ENCODE data around the gene IRF1.

Gene IRF1

GRCh38 chr5:132468656-132469379, 21.8 kb downstream of the IRF1 start:
- no peak for DNase-seq (ENCODE audit: low read depth)
- H3K4me3 ChIP-seq (ENCODE audit: low read length) = no peak overlapping the region
- TF ChIP-seq CTCF (conservative IDR thresholded peaks at IDR 0.05; ENCODE audit: low read depth, low read length) = no peak

GRCh38 chr5:132467287-132467984, 23.1 kb downstream of the IRF1 start:
- no peak for DNase-seq (ENCODE audit: low read depth)
- H3K4me3 ChIP-seq (ENCODE audit: low read length) = no peak overlapping the region
- TF ChIP-seq CTCF (conservative IDR thresholded peaks at IDR 0.05; ENCODE audit: low read depth, low read length) = no peak

DNA sequence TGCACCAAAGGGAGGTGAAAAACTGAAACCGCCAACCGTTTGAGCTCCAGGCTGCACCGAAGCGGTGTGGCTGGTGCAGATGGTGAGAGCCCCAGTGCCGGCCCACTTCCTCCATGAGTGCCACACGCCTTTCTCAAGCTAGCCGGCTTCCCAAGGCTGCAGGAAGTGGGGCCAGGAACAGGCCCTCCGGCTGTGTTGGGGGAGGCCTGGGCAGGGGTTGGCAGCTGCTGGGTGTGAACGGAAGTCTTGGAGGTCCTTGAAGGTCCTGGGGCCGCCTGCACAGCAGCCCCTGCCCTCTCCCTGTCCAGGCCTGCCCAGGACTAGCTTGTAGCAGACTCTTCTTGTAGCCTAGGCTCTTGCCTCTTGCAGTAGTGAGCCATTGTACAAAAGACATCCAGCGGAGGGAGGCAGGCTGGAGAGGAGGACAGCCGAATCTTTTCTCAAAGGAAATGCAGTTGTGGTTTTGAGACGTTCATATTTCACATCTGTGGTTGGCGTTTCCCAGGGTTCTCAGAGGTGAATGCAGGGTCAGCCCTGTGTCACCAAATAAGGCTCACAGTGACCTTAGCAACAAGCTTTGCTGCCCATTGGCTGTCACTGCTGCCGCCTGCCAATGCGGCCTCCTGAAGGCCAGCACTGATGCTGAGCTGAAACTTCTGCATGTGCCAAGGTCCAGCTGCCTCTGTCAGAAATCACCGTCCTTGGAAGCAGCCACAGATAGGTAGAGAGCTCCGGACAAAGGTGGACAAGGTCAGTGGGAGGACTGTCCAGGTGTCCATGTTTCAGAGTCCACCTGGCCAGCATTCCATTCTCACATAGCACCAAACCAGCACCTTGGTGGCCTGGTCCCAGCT, 23.9 kb downstream of the IRF1 start:
- DNase-seq (ENCODE audit: low read depth) = no peak
- H3K4me3 ChIP-seq (ENCODE audit: low read length) = no peak overlapping the region
- no peak for TF ChIP-seq CTCF (conservative IDR thresholded peaks at IDR 0.05; ENCODE audit: low read depth, low read length)

GRCh38 chr5:132465059-132465707, 25.4 kb downstream of the IRF1 start:
- no peak overlapping the region for H3K4me3 ChIP-seq (ENCODE audit: low read length)
- no peak for DNase-seq (ENCODE audit: low read depth)
- TF ChIP-seq CTCF (conservative IDR thresholded peaks at IDR 0.05; ENCODE audit: low read depth, low read length) = no peak

DNA sequence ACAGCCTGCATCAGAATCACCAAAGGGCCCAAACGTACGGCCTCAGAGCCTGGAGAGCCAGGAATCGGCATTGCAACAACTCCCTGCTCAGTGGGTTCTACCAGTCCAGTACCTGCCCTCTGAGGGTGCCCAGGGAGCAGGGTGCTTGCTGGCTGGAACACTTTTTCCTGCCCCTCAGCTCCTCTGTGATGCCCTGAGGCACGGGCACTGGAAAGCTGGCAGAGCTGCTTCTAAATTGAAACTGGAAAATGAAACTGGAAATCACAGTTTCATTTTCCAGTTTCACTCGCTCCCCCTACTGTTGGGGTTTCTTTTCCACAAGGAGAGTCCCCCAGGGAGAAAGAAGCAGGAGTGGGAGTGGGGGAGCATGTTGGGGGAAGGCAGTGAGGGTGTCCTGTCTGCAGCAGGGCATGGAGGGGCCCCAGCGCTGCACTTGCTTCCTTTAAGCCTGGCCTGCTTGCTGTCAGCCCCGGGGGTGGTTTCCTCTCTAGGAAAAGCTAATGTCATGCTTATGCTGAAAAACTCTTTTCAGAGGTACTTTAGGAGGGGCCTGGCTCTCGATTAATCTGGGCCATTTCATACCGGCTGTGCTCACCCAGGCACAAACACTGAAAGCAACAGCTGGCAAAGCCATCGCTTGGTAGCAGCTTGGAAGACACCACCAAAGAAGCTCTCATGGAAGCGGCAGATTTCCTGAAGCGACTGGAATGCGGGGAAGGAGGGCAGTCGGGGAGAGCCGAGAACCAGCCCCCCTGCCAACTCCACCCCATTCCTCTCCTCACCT, 26.2 kb downstream of the IRF1 start:
- peak; percentile 15 for TF ChIP-seq CTCF (conservative IDR thresholded peaks at IDR 0.05; ENCODE audit: low read depth, low read length)
- H3K4me3 ChIP-seq (ENCODE audit: low read length) = no peak overlapping the region
- no peak for DNase-seq (ENCODE audit: low read depth)

DNA sequence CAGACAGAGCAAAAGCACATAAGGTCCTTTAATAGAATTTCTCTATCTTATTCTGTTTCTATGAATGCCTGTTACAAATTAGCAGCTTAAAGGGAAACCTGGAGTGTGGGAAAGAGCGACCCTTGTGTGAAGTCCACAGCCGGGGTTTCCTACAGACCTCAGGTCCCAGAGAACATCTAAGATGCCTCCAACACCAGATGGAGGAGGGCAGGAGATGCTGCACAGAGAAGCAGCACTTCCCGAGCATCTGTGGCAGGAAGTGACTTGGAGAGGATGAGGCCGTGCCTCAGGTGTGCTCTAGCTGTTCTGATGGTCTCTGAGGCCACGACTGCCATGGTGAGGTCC, 26.8 kb downstream of the IRF1 start:
- TF ChIP-seq CTCF (conservative IDR thresholded peaks at IDR 0.05; ENCODE audit: low read depth, low read length) = no peak
- no peak overlapping the region for H3K4me3 ChIP-seq (ENCODE audit: low read length)
- no peak for DNase-seq (ENCODE audit: low read depth)

All from retinal pigment epithelial cell (primary cell).